Measurements from ENCODE around the gene TRIM62.
"Not testable (repeated sequence)": the region's sequence is repeated elsewhere in the genome, so short reads cannot be mapped to it uniquely, and the experiment has no call there.

Gene TRIM62

GRCh38 chr1:33127001-33127823 is 54.6 kb downstream of the TRIM62 start:
- H3K27me3 ChIP-seq: no peaks in the 10 kb centered on the region
- peaks cover 40% of the 10 kb centered on the region for H3K4me1 ChIP-seq
- H3K4me2 ChIP-seq: peak overlapping the region; percentile 87
- H3K9me3 ChIP-seq: no peaks in the 10 kb centered on the region
- peak overlapping the region; percentile 72 for H3K4me3 ChIP-seq
- H3K27ac ChIP-seq: peak overlapping the region; percentile 87
- H4K20me1 ChIP-seq: no peaks in the 10 kb centered on the region
- peak overlapping the region; percentile 84 for H3K9ac ChIP-seq
- 0 out of 2 replicates have a peak, but pooled peaks cover 4% of the 10 kb centered on the region for H3K36me3 ChIP-seq
- no peak for TF ChIP-seq Cebpa-rat (IDR thresholded peaks at IDR 0.05)

DNA sequence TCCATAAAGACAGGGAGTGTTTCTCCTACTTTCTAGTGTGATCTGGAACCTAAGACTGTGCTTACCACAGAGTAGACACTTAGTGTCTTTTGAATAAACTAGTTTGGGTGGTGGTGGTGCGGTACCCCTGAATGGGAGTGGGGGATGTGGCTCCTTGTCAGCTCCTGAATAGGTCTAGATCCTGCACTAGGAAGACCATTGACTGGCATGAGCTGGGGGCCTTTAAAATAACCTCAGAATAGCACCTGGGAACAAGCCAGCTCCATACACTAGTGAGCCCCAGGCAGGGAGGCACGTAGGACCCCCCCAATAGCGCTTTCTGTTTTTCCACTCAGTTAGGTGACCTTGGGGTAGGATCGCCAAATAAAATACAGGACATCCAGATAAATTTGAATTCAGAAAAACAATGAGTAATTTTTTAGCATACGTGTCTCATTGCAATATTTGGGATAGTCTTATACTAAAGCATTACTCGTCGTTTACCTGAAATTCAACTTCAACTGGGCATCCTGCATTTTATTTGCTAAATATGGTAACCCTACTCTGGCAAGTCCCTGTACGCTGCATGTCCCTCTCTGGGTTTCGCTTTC is 55.3 kb downstream of the TRIM62 start:
- Histone ChIP-seq H3K27ac (peak overlapping the region; percentile 86), H3K9ac (peak overlapping the region; percentile 84), H3K4me3 (peak overlapping the region; percentile 72), H3K9me3 (no peaks in the 10 kb centered on the region), H3K4me1 (peaks cover 34% of the 10 kb centered on the region), H3K27me3 (no peaks in the 10 kb centered on the region), H4K20me1 (no peaks in the 10 kb centered on the region), H3K4me2 (peak overlapping the region; percentile 73), H3K36me3 (0 out of 2 replicates have a peak, but pooled peaks cover 4% of the 10 kb centered on the region)
- no peak for TF ChIP-seq Cebpa-rat (IDR thresholded peaks at IDR 0.05)

- not testable (repeated sequence) for H3K4me2 ChIP-seq, H4K20me1 ChIP-seq, H3K27ac ChIP-seq, H3K36me3 ChIP-seq, H3K9ac ChIP-seq, H3K4me3 ChIP-seq, H3K9me3 ChIP-seq, H3K27me3 ChIP-seq
- peaks cover 26% of the 10 kb centered on the region for H3K4me1 ChIP-seq
Measured at GRCh38 chr1:33124647-33125046, 57.2 kb downstream of the TRIM62 start.

DNA sequence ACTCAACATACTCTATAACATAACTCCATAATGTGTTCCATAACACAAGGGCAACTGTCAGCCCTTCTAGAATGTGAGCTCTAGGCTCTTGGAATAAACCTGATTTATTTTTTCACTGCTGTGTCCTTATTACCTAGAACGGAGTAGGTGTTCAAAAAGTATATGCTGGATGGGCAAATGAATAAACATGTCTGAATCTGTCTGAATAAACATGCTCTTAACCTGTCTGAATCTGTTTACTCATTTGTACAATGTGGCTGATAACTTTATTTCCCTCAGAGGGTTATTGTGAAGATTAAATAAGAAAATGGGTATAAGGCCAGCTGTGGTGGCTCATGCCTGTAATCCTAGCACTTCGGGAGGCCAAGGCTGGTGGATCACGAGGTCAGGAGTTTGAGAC is 58.6 kb downstream of the TRIM62 start:
- no peak overlapping the region for H3K9ac ChIP-seq
- H3K36me3 ChIP-seq: 0 out of 2 replicates have a peak, but pooled peaks cover 4% of the 10 kb centered on the region
- H3K4me2 ChIP-seq: no peak overlapping the region
- H3K9me3 ChIP-seq: no peaks in the 10 kb centered on the region
- no peak for TF ChIP-seq Cebpa-rat (IDR thresholded peaks at IDR 0.05)
- no peaks in the 10 kb centered on the region for H4K20me1 ChIP-seq
- no peak overlapping the region for H3K27ac ChIP-seq
- no peak overlapping the region for H3K4me3 ChIP-seq
- H3K4me1 ChIP-seq: peaks cover 16% of the 10 kb centered on the region
- H3K27me3 ChIP-seq: no peaks in the 10 kb centered on the region

- H4K20me1 ChIP-seq: no peaks in the 10 kb centered on the region
- H3K4me1 ChIP-seq: peaks cover 10% of the 10 kb centered on the region
- H3K36me3 ChIP-seq: 0 out of 2 replicates have a peak, but pooled peaks cover 4% of the 10 kb centered on the region
- TF ChIP-seq Cebpa-rat (IDR thresholded peaks at IDR 0.05): no peak
- H3K27ac ChIP-seq: no peak overlapping the region
- H3K27me3 ChIP-seq: no peaks in the 10 kb centered on the region
- H3K9ac ChIP-seq: no peak overlapping the region
- H3K4me2 ChIP-seq: no peak overlapping the region
- H3K4me3 ChIP-seq: no peak overlapping the region
- H3K9me3 ChIP-seq: no peaks in the 10 kb centered on the region
Measured at GRCh38 chr1:33122483-33123178, 59.2 kb downstream of the TRIM62 start.

DNA sequence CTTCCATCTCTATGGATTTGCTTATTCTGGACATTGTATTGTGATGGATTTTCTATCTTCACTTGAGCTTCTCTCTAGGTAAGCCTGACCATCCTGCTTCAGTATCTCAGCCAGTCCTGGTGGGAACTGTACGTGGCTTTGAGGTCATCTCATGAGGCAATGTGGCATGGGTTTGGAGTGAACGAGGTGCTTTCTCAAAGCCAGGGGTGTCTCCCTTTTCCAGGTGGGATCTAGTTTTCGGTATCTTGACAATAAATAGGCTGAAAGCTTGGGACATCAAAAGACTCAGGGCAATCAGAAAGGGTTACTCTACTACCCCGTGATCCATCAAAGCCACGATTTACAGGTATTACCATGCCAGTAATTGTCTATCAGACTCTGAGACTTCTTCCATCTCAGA is 60.1 kb downstream of the TRIM62 start:
- no peak overlapping the region for H3K27ac ChIP-seq
- peaks cover 8% of the 10 kb centered on the region for H3K4me1 ChIP-seq
- H4K20me1 ChIP-seq: no peaks in the 10 kb centered on the region
- no peak overlapping the region for H3K4me3 ChIP-seq
- H3K9ac ChIP-seq: no peak overlapping the region
- 0 out of 2 replicates have a peak, but pooled peaks cover 4% of the 10 kb centered on the region for H3K36me3 ChIP-seq
- no peak overlapping the region for H3K4me2 ChIP-seq
- no peaks in the 10 kb centered on the region for H3K9me3 ChIP-seq
- no peak for TF ChIP-seq Cebpa-rat (IDR thresholded peaks at IDR 0.05)
- H3K27me3 ChIP-seq: no peaks in the 10 kb centered on the region

DNA sequence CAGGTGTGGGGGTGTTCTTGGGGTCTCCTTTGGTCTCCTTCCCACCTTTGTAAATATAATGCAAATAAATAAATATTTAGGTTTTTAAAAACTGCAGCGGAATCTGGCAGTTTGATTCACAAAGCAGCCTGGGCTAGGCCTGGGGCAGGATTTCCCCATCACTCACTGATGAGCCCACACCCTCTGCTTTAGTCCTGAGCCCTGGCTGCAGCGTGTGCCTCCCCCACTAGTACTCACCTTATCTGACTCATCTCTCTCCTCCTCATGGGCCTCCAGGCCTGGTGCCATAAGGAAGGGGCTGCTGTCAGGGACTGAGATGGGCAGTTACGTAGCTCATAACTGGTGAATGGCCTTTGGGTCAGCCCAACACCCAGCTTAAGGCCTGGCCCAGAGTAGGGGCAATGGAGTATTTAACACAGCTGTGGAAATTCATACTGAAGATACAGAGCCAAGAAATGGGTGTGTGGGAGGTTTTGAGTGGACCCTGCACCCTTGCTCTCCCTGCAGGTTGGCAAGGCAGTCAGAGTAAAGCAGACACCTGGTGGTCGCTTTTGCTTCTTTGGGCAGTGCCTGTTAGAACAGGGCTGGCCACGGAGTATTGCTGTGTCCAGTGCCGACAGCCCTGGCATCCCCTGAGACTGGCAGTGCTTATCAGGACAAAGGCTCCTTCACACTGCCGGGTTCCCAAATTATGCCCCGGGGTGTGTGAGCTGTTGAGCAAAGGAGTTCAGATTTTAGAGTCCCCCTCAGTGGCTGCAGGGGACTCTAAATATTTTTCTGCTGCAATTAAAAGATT is 61.2 kb downstream of the TRIM62 start:
- Histone ChIP-seq H3K4me1 (no peaks in the 10 kb centered on the region), H3K9ac (no peak overlapping the region), H3K27me3 (no peaks in the 10 kb centered on the region), H3K9me3 (no peaks in the 10 kb centered on the region), H3K4me2 (no peak overlapping the region), H4K20me1 (no peaks in the 10 kb centered on the region), H3K36me3 (0 out of 2 replicates have a peak, but pooled peaks cover 4% of the 10 kb centered on the region), H3K27ac (no peak overlapping the region), H3K4me3 (no peak overlapping the region)
- no peak for TF ChIP-seq Cebpa-rat (IDR thresholded peaks at IDR 0.05)

DNA sequence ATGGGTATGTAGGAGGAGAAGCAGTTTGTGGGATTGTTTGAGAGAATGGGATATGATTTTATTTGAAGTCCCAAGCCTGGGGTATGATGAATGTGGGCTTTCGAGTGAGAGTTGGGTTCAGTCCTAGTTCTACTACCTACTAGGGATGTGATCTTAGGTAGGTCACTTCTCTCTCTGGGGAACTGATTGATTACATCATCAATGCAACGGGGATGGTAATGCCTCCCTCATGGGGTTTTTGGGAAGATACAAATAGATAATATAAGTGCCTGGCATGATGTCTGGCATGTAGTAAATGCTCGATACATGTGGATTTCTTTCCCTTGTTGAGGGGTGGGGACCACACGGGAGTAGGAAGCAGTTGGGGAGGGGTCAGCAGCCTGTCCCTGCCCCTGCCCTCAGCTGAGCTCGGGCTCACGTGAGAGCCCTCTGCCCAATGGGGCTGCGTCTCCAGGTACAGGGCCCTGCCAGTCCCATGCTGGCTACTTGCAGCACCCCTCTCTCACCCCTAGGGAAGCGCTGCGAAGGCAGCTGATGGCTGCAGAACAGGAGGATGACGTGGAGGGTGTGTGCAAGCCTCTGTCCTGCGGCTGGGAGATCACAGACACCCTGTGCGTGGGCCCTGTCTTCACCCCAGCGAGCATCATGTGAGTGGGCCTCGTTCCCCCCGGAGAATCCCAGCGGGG is 62.2 kb downstream of the TRIM62 start:
- Histone ChIP-seq H3K4me1 (no peaks in the 10 kb centered on the region), H3K27ac (no peak overlapping the region), H4K20me1 (no peaks in the 10 kb centered on the region), H3K9ac (no peak overlapping the region), H3K27me3 (no peaks in the 10 kb centered on the region), H3K9me3 (no peaks in the 10 kb centered on the region), H3K36me3 (no peaks in the 10 kb centered on the region), H3K4me2 (no peak overlapping the region), H3K4me3 (no peak overlapping the region)
- TF ChIP-seq Cebpa-rat (IDR thresholded peaks at IDR 0.05): no peak

DNA sequence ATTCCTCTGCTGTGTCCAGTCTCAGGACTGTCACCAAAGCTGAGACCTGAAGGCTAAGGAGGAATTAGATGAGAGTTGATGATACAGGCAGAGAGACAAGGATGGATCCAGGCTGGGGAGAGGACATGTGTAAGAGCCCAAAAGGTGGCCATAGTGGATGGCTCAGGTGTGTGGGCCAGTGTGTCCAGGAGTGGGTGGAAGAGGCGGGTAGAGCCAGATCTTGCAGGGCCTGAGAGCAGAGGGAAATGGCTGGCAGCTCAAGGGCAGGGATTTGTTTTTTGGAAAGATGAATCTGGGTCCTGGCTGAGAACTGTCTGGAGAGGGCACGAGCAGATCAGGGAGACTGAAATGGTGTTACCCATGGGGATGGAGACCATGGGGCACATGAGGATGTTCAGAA is 62.8 kb downstream of the TRIM62 start:
- H3K4me2 ChIP-seq: no peak overlapping the region

More for the DNA sequence above, 62.8 kb downstream of the TRIM62 start:
- no peaks in the 10 kb centered on the region for H3K36me3 ChIP-seq
- H3K27ac ChIP-seq: no peak overlapping the region
- no peak for TF ChIP-seq Cebpa-rat (IDR thresholded peaks at IDR 0.05)
- H3K4me1 ChIP-seq: no peaks in the 10 kb centered on the region
- no peak overlapping the region for H3K9ac ChIP-seq
- no peaks in the 10 kb centered on the region for H3K9me3 ChIP-seq
- no peaks in the 10 kb centered on the region for H4K20me1 ChIP-seq
- H3K4me3 ChIP-seq: no peak overlapping the region
- no peaks in the 10 kb centered on the region for H3K27me3 ChIP-seq
